IPS-15b (cell line): ENCODE results near the gene ARID1B.
"Not testable (repeated sequence)": the region's sequence is repeated elsewhere in the genome, so short reads cannot be mapped to it uniquely, and the experiment has no call there.

Experiments used
- H3K27me3 ChIP-seq: one replicate; pipeline ENCODE4 v1.6.1; 2013; ENCODE audit warnings: low read length; ENCODE audit not compliant: control insufficient read depth, insufficient read depth
- H3K36me3 ChIP-seq: one replicate; pipeline ENCODE4 v1.6.1; 2013; ENCODE audit warnings: low read length; ENCODE audit not compliant: control insufficient read depth, insufficient read depth
- H3K4me1 ChIP-seq: one replicate; pipeline ENCODE4 v1.6.1; 2013; ENCODE audit warnings: mild to moderate bottlenecking, low read length; ENCODE audit not compliant: control insufficient read depth, insufficient read depth
- H3K4me3 ChIP-seq: one replicate; pipeline ENCODE4 v1.5.1; 2013; ENCODE audit warnings: low read depth, low read length
- H3K9ac ChIP-seq: one replicate; pipeline ENCODE4 v1.6.1; 2013; ENCODE audit warnings: low read depth, mild to moderate bottlenecking, low read length
- H3K9me3 ChIP-seq: one replicate; pipeline ENCODE4 v1.6.1; 2013; ENCODE audit warnings: mild to moderate bottlenecking, low read length; ENCODE audit not compliant: control insufficient read depth, insufficient read depth

ARID1B gene

DNA sequence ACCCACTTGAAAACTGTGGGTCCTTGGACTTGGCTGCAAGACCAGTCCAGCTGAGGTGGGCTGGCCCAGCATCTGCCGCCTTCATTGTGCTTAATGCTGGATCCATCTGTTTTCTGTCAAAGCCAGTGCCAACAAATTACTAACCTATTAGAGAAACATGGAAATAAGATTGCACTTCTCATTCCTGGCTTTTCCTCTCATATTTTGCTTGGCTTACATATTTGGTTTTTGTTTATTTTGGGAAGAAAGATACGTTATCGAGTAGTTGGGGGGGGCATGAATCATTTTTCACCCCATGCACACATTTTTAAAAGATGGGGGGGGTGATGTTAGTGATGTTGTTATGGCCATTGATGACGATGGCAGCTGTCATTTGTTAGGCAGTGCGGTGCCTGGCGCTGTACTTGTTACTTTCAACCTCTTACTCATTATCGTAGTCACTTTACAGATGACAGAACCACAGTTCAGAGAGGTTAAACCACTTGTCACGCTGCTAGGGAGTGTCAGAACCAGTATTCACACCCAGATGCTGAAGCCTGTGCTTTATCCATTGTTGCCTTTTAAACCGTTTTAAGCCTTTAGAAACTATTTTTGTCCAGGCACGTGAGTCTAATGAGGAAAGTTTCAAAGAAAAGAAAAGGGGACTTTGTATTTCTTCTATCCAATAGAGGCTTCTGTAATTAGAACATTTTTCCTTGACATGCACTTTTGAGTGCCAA lies 366.2 kb downstream of the ARID1B start:
- Histone ChIP-seq H3K9me3 (no peaks in the 10 kb centered on the region), H3K4me1 (no peaks in the 10 kb centered on the region), H3K36me3 (no peaks in the 10 kb centered on the region), H3K9ac (no peak overlapping the region), H3K4me3 (no peak overlapping the region), H3K27me3 (no peaks in the 10 kb centered on the region)

DNA sequence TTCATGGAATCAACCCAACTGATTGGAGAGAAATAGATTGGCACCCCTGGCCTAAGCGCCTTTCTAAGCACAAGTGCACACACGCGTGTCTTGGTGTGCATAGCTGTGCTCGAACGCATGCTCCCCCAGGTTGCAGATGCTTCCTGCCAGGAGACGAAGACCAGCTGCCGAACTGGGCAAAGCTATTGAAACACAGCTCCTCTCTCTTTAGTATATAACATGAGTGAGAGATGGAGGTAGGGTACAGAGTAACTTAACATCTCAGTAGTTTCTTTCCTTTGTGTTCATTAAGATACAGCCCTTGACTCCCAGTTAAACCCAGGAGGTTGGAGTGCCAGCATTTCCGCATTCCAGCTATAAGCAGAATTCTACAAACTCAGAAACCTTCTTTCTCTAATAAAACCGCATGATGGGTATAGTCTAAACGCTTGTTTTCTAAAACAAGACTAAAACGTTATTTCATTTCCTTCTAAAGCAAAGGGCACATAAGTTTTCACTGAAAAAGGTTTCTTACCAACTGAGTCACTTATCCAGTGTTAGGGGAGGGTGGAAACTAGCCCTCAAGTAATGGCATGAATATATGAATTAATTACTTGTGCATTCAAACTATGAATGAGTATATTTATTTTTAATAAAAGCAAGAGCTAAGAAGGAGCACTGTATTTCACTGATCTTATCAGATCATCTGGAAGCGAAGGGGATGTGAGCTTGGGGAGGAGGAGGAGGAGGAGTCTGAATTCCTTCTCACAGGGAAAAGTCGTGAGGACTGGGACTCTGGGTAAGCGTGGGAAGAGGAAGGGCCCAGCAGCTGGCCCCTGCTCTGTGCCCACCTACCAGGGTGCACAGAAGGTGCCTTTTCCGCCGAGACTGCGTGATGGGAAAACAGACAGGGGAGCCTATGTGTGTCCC lies 367.0 kb downstream of the ARID1B start:
- H3K36me3 ChIP-seq: peaks cover 3% of the 10 kb centered on the region
- H3K4me3 ChIP-seq: no peak overlapping the region
- no peaks in the 10 kb centered on the region for H3K27me3 ChIP-seq

GRCh38 chr6:157144859-157145568 lies 367.8 kb downstream of the ARID1B start:
- H3K36me3 ChIP-seq: peaks cover 3% of the 10 kb centered on the region
- no peak overlapping the region for H3K4me3 ChIP-seq
- H3K4me1 ChIP-seq: no peaks in the 10 kb centered on the region
- no peak overlapping the region for H3K9ac ChIP-seq
- no peaks in the 10 kb centered on the region for H3K27me3 ChIP-seq
- H3K9me3 ChIP-seq: no peaks in the 10 kb centered on the region

More for the DNA sequence above, 367.0 kb downstream of the ARID1B start:
- Histone ChIP-seq H3K9me3 (no peaks in the 10 kb centered on the region), H3K4me1 (no peaks in the 10 kb centered on the region), H3K9ac (no peak overlapping the region)

DNA sequence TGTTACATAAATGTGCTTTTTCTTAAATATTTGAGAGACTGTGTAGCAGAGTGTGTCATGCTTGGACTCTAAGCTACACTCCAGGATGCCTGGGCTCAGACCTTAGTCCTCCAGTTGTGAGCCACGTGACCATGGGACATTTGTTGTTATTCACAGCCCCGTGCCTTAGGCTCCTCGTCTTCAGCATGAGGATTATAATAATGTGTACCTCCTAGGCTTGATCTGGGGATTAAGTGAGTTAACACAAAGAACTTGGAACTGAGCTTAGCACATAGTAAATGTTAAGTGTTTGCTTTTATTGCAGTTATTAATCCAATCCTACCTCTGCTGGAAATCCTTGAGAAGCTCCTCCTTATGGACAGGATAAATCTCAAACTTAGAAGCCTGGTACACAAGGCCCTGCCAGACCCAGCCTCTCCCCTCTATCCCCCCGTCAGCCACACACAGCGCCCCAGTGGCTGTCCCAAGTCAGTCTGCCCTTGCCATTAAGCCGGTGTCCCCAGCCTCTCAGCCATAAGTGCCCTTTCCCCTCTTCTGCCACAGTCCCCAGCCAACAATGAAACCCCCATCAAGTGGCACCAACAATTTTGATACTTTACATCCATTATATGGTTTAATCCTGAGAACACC lies 368.6 kb downstream of the ARID1B start:
- Histone ChIP-seq H3K27me3 (no peaks in the 10 kb centered on the region), H3K36me3 (peaks cover 3% of the 10 kb centered on the region), H3K4me1 (no peaks in the 10 kb centered on the region)

GRCh38 chr6:157147054-157148026 lies 370.2 kb downstream of the ARID1B start:
- H3K36me3 ChIP-seq, H3K9me3 ChIP-seq, H3K4me1 ChIP-seq, H3K9ac ChIP-seq, H3K4me3 ChIP-seq, H3K27me3 ChIP-seq: not testable (repeated sequence)

More for the DNA sequence above, 368.6 kb downstream of the ARID1B start:
- Histone ChIP-seq H3K4me3 (no peak overlapping the region), H3K9me3 (no peaks in the 10 kb centered on the region), H3K9ac (no peak overlapping the region)

DNA sequence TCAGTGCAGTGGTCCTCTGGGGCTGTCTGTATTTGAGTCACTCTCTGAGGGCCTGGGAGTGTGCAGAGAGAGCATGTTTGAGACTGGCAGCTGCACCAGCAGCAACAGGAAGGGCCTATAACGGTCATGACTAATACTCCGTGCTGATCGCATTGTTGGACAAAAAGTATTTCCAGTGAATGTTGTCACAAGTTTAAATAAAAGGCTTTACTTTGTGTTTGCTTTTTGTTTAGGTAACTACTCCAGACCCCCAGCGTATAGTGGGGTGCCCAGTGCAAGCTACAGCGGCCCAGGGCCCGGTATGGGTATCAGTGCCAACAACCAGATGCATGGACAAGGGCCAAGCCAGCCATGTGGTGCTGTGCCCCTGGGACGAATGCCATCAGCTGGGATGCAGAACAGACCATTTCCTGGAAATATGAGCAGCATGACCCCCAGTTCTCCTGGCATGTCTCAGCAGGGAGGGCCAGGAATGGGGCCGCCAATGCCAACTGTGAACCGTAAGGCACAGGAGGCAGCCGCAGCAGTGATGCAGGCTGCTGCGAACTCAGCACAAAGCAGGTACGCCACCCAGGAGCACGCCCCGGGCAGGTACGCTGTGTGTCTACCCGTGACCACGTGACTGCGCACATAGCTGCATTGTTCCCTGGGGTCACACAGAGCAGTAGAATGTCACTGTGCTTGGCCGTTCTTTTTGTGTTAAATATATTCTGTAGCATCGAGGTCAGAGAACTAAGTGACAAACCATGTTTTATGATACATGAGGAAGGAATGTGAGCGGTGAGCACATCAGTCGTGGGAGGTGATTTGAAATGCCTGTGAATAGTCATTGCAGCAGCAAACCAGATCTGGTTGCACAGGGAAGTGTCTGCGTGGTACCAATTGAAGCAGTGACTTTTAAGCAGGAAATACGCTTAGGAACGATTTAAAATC lies 371.5 kb downstream of the ARID1B start:
- Histone ChIP-seq H3K36me3 (peaks cover 3% of the 10 kb centered on the region), H3K27me3 (no peaks in the 10 kb centered on the region), H3K4me3 (no peak overlapping the region), H3K9me3 (no peaks in the 10 kb centered on the region), H3K9ac (no peak overlapping the region), H3K4me1 (no peaks in the 10 kb centered on the region)

- Histone ChIP-seq H3K4me1 (no peaks in the 10 kb centered on the region), H3K27me3 (no peaks in the 10 kb centered on the region), H3K9me3 (no peaks in the 10 kb centered on the region), H3K4me3 (no peak overlapping the region), H3K9ac (no peak overlapping the region), H3K36me3 (peaks cover 3% of the 10 kb centered on the region)
These were observed 372.9 kb downstream of the ARID1B start for GRCh38 chr6:157150076-157150475.

GRCh38 chr6:157151029-157151428 lies 373.9 kb downstream of the ARID1B start:
- peaks cover 3% of the 10 kb centered on the region for H3K36me3 ChIP-seq
- H3K9me3 ChIP-seq: no peaks in the 10 kb centered on the region
- H3K4me3 ChIP-seq: no peak overlapping the region
- no peak overlapping the region for H3K9ac ChIP-seq
- no peaks in the 10 kb centered on the region for H3K27me3 ChIP-seq
- H3K4me1 ChIP-seq: peaks cover 3% of the 10 kb centered on the region

GRCh38 chr6:157151989-157152388 lies 374.8 kb downstream of the ARID1B start:
- H3K36me3 ChIP-seq: peaks cover 3% of the 10 kb centered on the region
- H3K27me3 ChIP-seq: no peaks in the 10 kb centered on the region
- no peaks in the 10 kb centered on the region for H3K9me3 ChIP-seq
- H3K4me3 ChIP-seq: no peak overlapping the region
- H3K4me1 ChIP-seq: peaks cover 3% of the 10 kb centered on the region
- no peak overlapping the region for H3K9ac ChIP-seq

DNA sequence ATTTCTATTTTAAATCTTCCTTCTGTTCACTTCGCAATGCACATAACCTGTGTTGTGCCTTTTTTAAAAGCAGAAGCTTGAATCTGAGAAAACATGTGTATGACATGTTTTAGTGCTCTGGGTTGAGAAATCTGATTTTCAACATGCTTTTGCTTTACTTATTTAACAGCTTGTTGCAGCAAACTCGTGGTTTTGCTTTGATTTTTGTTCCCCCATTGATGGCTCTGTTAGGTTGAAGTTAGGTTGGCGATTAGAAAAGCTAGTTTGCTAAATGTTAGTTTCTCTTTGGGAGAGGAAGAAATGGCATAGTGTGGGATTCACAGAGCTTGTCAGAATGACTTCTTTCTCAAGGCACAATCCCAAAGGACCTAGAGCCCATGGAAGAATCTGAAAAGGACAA lies 375.4 kb downstream of the ARID1B start:
- H3K4me3 ChIP-seq: no peak overlapping the region
- H3K9ac ChIP-seq: no peak overlapping the region
- H3K36me3 ChIP-seq: peaks cover 3% of the 10 kb centered on the region
- peaks cover 3% of the 10 kb centered on the region for H3K4me1 ChIP-seq
- no peaks in the 10 kb centered on the region for H3K27me3 ChIP-seq
- H3K9me3 ChIP-seq: no peaks in the 10 kb centered on the region
